Osteocyte (in vitro differentiated cells): Measurements from ENCODE around the gene CAMK1D. TPM values are rescaled to one million over a fixed set of nuclear protein-coding genes. Genes with fewer than 3 reads are reported as not detected.
A peak's percentile ranks its signal among the peaks of the same experiment; 100 is the strongest.

Source experiments
- DNase-seq: peaks from one replicate; pipeline ENCODE4 v3.0.0; 2021; ENCODE audit warnings: mixed read lengths; ENCODE audit not compliant: unreplicated experiment; ENCODE audit errors: extremely low spot score
- H3K27ac Mint-ChIP-seq: one replicate; pipeline ENCODE4 v1.8.0; 2021; ENCODE audit warnings: mild to moderate bottlenecking, mixed read lengths; ENCODE audit not compliant: unreplicated experiment
- H3K27me3 Mint-ChIP-seq: one replicate; pipeline ENCODE4 v1.8.0; 2021; ENCODE audit warnings: mixed read lengths; ENCODE audit not compliant: unreplicated experiment
- H3K36me3 Mint-ChIP-seq: one replicate; pipeline ENCODE4 v1.8.0; 2021; ENCODE audit warnings: mixed read lengths; ENCODE audit not compliant: unreplicated experiment
- H3K4me1 Mint-ChIP-seq: one replicate; pipeline ENCODE4 v1.8.0; 2021; ENCODE audit warnings: mixed read lengths; ENCODE audit not compliant: unreplicated experiment
- H3K4me3 Mint-ChIP-seq: one replicate; pipeline ENCODE4 v1.8.0; 2021; ENCODE audit warnings: mild to moderate bottlenecking, moderate library complexity, mixed read lengths; ENCODE audit not compliant: unreplicated experiment
- H3K9me3 Mint-ChIP-seq: one replicate; pipeline ENCODE4 v1.8.0; 2021; ENCODE audit warnings: mixed read lengths; ENCODE audit not compliant: unreplicated experiment
- CTCF ChIP-seq: fragments of 200-600 bp; sonication (generic); IDR thresholded peaks from 2 replicates; pipeline ENCODE4 v1.5.0; 2021; ENCODE audit warnings: antibody characterized with exemption, mild to moderate bottlenecking, moderate library complexity
- total RNA-seq: library from RNA; stranded (reverse); gene quantifications from 2 replicates; pipeline ENCODE4 v1.2.1, GENCODE V29; 2021

Gene CAMK1D
- total RNA-seq, 1 donor from 2014 or later = 13.7 TPM

DNA sequence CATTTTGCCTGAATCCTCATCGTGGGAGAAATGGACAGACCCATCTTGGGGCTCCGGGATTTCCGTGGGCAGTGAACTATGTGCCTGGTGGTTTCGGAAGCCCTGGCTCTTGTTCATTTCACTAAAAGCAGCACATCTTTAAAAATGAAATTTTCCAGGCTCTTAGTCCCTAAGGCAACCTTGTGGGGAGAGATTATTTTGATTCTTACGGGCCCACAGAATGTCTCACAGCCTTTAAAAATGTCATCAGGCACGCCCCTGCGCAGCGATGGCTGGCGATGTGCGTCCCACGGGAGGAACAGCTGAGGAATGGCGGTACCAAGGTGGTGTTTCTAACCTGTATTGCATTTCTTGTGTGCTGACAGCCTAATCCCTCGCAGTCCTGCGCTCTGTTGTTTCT lies 462.5 kb downstream of the CAMK1D start:
- Mint-ChIP-seq H3K27ac (peak overlapping the region; percentile 81), H3K9me3 (peaks cover 6% of the 10 kb centered on the region)
- DNase-seq = no peak

DNA sequence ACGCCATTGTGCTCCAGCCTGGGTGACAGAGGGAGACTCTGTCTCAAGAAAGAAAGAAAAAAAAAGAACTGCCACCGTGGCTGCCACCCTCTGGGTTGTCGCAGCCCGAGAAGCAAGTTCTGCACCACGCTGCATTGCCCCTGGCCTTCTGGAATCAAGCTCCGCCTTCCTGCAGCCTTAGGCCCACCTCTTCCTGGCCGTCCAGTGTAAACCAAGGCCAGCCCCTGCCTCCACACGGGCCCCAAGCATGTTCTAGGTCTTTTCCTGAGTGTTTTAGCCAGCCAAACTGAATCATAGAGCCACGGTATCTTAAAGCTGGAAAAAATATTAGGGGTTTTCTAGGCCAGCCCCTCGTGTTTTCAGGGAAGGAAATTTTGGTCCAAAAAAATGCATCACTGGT lies 463.2 kb downstream of the CAMK1D start:
- Mint-ChIP-seq H3K36me3 (peaks cover 7% of the 10 kb centered on the region), H3K4me3 (no peak overlapping the region), H3K27ac (no peak overlapping the region), H3K9me3 (peaks cover 6% of the 10 kb centered on the region), H3K4me1 (peaks cover 17% of the 10 kb centered on the region), H3K27me3 (no peaks in the 10 kb centered on the region)
- DNase-seq = no peak
- TF ChIP-seq CTCF = no peak

More for the DNA sequence above, 462.5 kb downstream of the CAMK1D start:
- Mint-ChIP-seq H3K27me3 (no peaks in the 10 kb centered on the region), H3K4me1 (peaks cover 17% of the 10 kb centered on the region), H3K36me3 (peaks cover 7% of the 10 kb centered on the region), H3K4me3 (no peak overlapping the region)
- TF ChIP-seq CTCF = no peak

DNA sequence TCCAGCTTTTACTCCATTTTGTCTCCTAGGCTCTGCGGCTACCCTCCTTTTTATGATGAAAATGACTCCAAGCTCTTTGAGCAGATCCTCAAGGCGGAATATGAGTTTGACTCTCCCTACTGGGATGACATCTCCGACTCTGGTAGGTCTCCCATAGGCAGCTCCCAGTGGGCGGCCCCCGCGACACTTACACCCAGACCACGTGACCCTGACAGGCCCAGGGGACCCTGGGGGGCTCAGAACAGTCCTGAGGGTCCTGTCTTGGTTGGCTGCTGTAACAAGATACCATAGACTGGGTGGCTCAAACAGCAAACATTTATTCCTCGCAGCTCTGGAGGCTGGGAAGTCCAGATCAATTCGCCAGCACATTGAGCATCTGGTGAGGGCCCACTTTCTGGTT lies 464.8 kb downstream of the CAMK1D start:
- no peak for TF ChIP-seq CTCF
- Mint-ChIP-seq H3K4me3 (no peak overlapping the region), H3K27ac (no peak overlapping the region), H3K36me3 (peaks cover 7% of the 10 kb centered on the region), H3K9me3 (peaks cover 4% of the 10 kb centered on the region), H3K27me3 (no peaks in the 10 kb centered on the region), H3K4me1 (peaks cover 23% of the 10 kb centered on the region)
- no peak for DNase-seq

DNA sequence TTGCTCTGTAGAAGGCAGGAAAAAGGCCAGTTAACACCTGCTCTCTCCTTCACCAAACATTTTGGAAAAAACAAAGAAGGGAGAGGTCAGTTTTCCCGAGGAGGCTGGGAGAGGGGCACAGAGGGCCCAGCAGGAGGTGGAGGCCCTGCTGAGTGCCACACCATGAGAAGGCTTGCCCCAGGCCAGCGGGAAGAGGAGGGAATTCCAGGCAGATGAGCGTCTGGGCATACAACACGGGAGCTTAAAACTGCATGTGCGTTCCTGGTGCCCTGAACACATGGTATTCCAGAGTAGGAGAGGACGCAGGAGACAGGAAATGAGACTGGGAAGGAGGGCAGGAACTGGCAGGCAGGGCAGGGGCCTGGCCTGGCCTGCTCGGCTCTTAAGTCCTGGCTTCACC lies 469.7 kb downstream of the CAMK1D start:
- no peaks in the 10 kb centered on the region for H3K9me3 Mint-ChIP-seq
- peak overlapping the region; percentile 90 for H3K27ac Mint-ChIP-seq
- no peak for TF ChIP-seq CTCF
- no peak for DNase-seq
- H3K4me3 Mint-ChIP-seq = peak overlapping the region; percentile 38
- H3K36me3 Mint-ChIP-seq = peaks cover 2% of the 10 kb centered on the region
- H3K27me3 Mint-ChIP-seq = no peaks in the 10 kb centered on the region
- peaks cover 49% of the 10 kb centered on the region for H3K4me1 Mint-ChIP-seq

GRCh38 chr10:12819656-12820055 lies 470.3 kb downstream of the CAMK1D start:
- H3K4me3 Mint-ChIP-seq = no peak overlapping the region
- no peak for TF ChIP-seq CTCF
- no peaks in the 10 kb centered on the region for H3K27me3 Mint-ChIP-seq
- no peaks in the 10 kb centered on the region for H3K9me3 Mint-ChIP-seq
- H3K36me3 Mint-ChIP-seq = no peaks in the 10 kb centered on the region
- peaks cover 52% of the 10 kb centered on the region for H3K4me1 Mint-ChIP-seq
- peak overlapping the region; percentile 90 for H3K27ac Mint-ChIP-seq
- DNase-seq = no peak
